DND-41 (cell line): Measurements from ENCODE around the gene GTF3C2.
"Not testable (repeated sequence)": the region's sequence is repeated elsewhere in the genome, so short reads cannot be mapped to it uniquely, and the experiment has no call there.

Experiments used
- ATAC-seq: fragments of 200-7000 bp; cut with Tn5 transposase; 3 replicates; pipeline ENCODE4 v1.9.1; 2021; ENCODE audit warnings: low read depth; ENCODE audit not compliant: insufficient read depth
- DNase-seq: peaks from one replicate; pipeline ENCODE4 v3.0.0-alpha.2; 2020
- H2AFZ ChIP-seq: 2 replicates; pipeline ENCODE4 v1.6.0; 2012; ENCODE audit warnings: low read depth, low read length
- H3K27ac ChIP-seq: 2 replicates; pipeline ENCODE4 v1.5.1; 2012; ENCODE audit warnings: low read length, inconsistent platforms
- H3K27me3 ChIP-seq: fragments of 200-600 bp; sonication (generic); 2 replicates; pipeline ENCODE4 v1.6.0; 2012; ENCODE audit warnings: low read length, mild to moderate bottlenecking, inconsistent platforms; ENCODE audit not compliant: insufficient read depth, poor library complexity
- H3K36me3 ChIP-seq: 2 replicates; pipeline ENCODE4 v1.5.1; 2012; ENCODE audit warnings: low read length, inconsistent platforms; ENCODE audit not compliant: insufficient read depth
- H3K4me1 ChIP-seq: 2 replicates; pipeline ENCODE4 v1.5.1; 2012; ENCODE audit warnings: mild to moderate bottlenecking, low read length; ENCODE audit not compliant: insufficient read depth
- H3K4me2 ChIP-seq: 2 replicates; pipeline ENCODE4 v1.6.0; 2012; ENCODE audit warnings: mild to moderate bottlenecking, moderate library complexity, low read length, inconsistent platforms; ENCODE audit not compliant: insufficient read depth
- H3K4me3 ChIP-seq, 2 experiments: fragments of 200-600 bp in 1 of 2; shearing (Covaris generic) in 1 of 2; 2 replicates each; pipeline ENCODE4 v1.5.1; 2012 to 2016; ENCODE audit warnings: inconsistent platforms in 2 of 2, low read length in 2 of 2, mild to moderate bottlenecking in 2 of 2, low read depth in 1 of 2, moderate library complexity in 1 of 2
- H3K79me2 ChIP-seq: 2 replicates; pipeline ENCODE4 v1.6.0; 2012; ENCODE audit warnings: low read length, inconsistent platforms; ENCODE audit not compliant: insufficient read depth
- H3K9ac ChIP-seq: 2 replicates; pipeline ENCODE4 v1.6.0; 2012; ENCODE audit warnings: low read depth, mild to moderate bottlenecking, inconsistent platforms, low read length, moderate library complexity
- H3K9me3 ChIP-seq: 2 replicates; pipeline ENCODE4 v1.5.1; 2012; ENCODE audit warnings: low read length, moderate library complexity, mild to moderate bottlenecking, inconsistent platforms; ENCODE audit not compliant: insufficient read depth, severe bottlenecking
- H4K20me1 ChIP-seq: 2 replicates; pipeline ENCODE4 v1.6.0; 2012; ENCODE audit warnings: low read length; ENCODE audit not compliant: insufficient read depth
- CTCF ChIP-seq: IDR thresholded peaks from 2 replicates; pipeline ENCODE4 v1.5.1; 2012; ENCODE audit warnings: borderline replicate concordance, low read length, moderate library complexity, mild to moderate bottlenecking; ENCODE audit not compliant: poor library complexity, severe bottlenecking; ENCODE audit errors: extremely low read depth
- EZH2 ChIP-seq: IDR thresholded peaks from 3 replicates; pipeline ENCODE4 v1.6.1; 2012; ENCODE audit warnings: borderline replicate concordance, low read depth, mild to moderate bottlenecking, moderate library complexity, low read length, inconsistent platforms; ENCODE audit not compliant: severe bottlenecking

GTF3C2 gene

GRCh38 chr2:27304488-27305240, 51.9 kb downstream of the GTF3C2 start:
- peaks cover 7% of the 10 kb centered on the region for H4K20me1 ChIP-seq
- TF ChIP-seq CTCF (no peak), EZH2 (no peak)
- H3K4me2 ChIP-seq = no peak overlapping the region

GRCh38 chr2:27303093-27304025, 53.2 kb downstream of the GTF3C2 start:
- ATAC-seq (peak; percentile 76), DNase-seq (peak; percentile 57)
- Histone ChIP-seq H3K4me1 (peaks cover 5% of the 10 kb centered on the region), H3K27ac (no peak overlapping the region), H3K9ac (no peak overlapping the region), H3K4me3 (no peak overlapping the region), H4K20me1 (peaks cover 2% of the 10 kb centered on the region; the same call in 1 of the 2 replicates), H2AFZ (peak overlapping the region; percentile 64), H3K4me2 (peak overlapping the region; percentile 45; the same call in 1 of the 2 replicates), H3K36me3 (peaks cover 2% of the 10 kb centered on the region; the same call in 1 of the 2 replicates), H3K9me3 (no peaks in the 10 kb centered on the region), H3K27me3 (no peaks in the 10 kb centered on the region), H3K79me2 (no peaks in the 10 kb centered on the region)
- peak; percentile 83 for TF ChIP-seq CTCF
- no peak for TF ChIP-seq EZH2

More at GRCh38 chr2:27304488-27305240, 51.9 kb downstream of the GTF3C2 start:
- Histone ChIP-seq H3K27me3 (no peaks in the 10 kb centered on the region), H3K4me1 (peaks cover 5% of the 10 kb centered on the region), H3K36me3 (peaks cover 12% of the 10 kb centered on the region), H3K27ac (no peak overlapping the region), H2AFZ (no peak overlapping the region), H3K9ac (no peak overlapping the region), H3K9me3 (no peaks in the 10 kb centered on the region), H3K4me3 (no peak overlapping the region), H3K79me2 (no peaks in the 10 kb centered on the region)
- ATAC-seq (no peak), DNase-seq (no peak)

- not testable (repeated sequence) for H3K4me1 ChIP-seq, H4K20me1 ChIP-seq, H3K79me2 ChIP-seq, H3K9ac ChIP-seq, H3K9me3 ChIP-seq, H2AFZ ChIP-seq, H3K27me3 ChIP-seq, H3K4me3 ChIP-seq, DNase-seq, H3K36me3 ChIP-seq, ATAC-seq, H3K4me2 ChIP-seq, H3K27ac ChIP-seq
Measured at GRCh38 chr2:27300606-27301005, 56.0 kb downstream of the GTF3C2 start.
